H1 (cell line): ENCODE results near the gene SLC7A11. TPM values are rescaled to one million over a fixed set of nuclear protein-coding genes. Genes with fewer than 3 reads are reported as not detected.

Source experiments
- CTCF ChIA-PET: fragments of 300-600 bp; sonication (Branson Sonifier 250); formaldehyde crosslinking; loops from one replicate; lab custom pipeline; 2021; ENCODE audit not compliant: partially characterized antibody; lab: Charles Lee
- POLR2A ChIA-PET: fragments of 300-600 bp; sonication (Branson Sonifier 250); formaldehyde crosslinking; loops from one replicate; lab custom pipeline; 2021; ENCODE audit warnings: inconsistent platforms; ENCODE audit not compliant: partially characterized antibody; lab: Charles Lee
- DNase-seq, 2 experiments: peaks; one replicate each; pipeline versions ENCODE4 v3.0.0 to v3.0.0-alpha.2; 2010 to 2022; ENCODE audit warnings: low spot score in 2 of 2, low read depth in 1 of 2, mixed read lengths in 1 of 2
- FAIRE-seq: peaks from 2 replicates; lab custom pipeline; 2011; peaks lifted over from hg19 to GRCh38; lab: Jason Lieb, UNC
- H2AFZ ChIP-seq: 2 replicates; pipeline ENCODE4 v1.8.1; 2012; ENCODE audit warnings: low read length, inconsistent platforms
- H2AK5ac ChIP-seq: 2 replicates; pipeline ENCODE4 v1.6.1; 2013; ENCODE audit warnings: low read depth, low read length
- H2BK120ac ChIP-seq: replicated peaks from 2 replicates; pipeline ENCODE3; 2013; ENCODE audit warnings: low read depth, low read length, inconsistent platforms
- H2BK12ac ChIP-seq: 2 replicates; pipeline ENCODE4 v1.6.1; 2013; ENCODE audit warnings: low read depth, low read length
- H2BK15ac ChIP-seq: 2 replicates; pipeline ENCODE4 v1.6.1; 2013; ENCODE audit warnings: low read length
- H2BK20ac ChIP-seq: 2 replicates; pipeline ENCODE4 v1.6.1; 2013; ENCODE audit warnings: low read length
- H2BK5ac ChIP-seq: 2 replicates; pipeline ENCODE4 v1.6.1; 2013; ENCODE audit warnings: low read depth, low read length
- H3K14ac ChIP-seq: 2 replicates; pipeline ENCODE4 v1.6.1; 2013; ENCODE audit warnings: inconsistent platforms; ENCODE audit not compliant: insufficient read length
- H3K18ac ChIP-seq: 2 replicates; pipeline ENCODE4 v1.6.1; 2013; ENCODE audit warnings: low read length; ENCODE audit errors: extremely low read depth
- H3K23ac ChIP-seq: 2 replicates; pipeline ENCODE4 v1.6.1; 2013; ENCODE audit warnings: inconsistent platforms; ENCODE audit not compliant: insufficient read length
- H3K23me2 ChIP-seq: 2 replicates; pipeline ENCODE4 v1.6.1; 2013; ENCODE audit warnings: low read depth, low read length
- H3K27ac ChIP-seq: 2 replicates; pipeline ENCODE4 v1.6.1; 2011; ENCODE audit warnings: low read depth, low read length, inconsistent platforms
- H3K27me3 ChIP-seq, 4 experiments: replicated peaks in 1 of 4; 1 replicate in 1 of 4; 2 replicates in 3 of 4; pipeline versions ENCODE4 v1.6.1 to v1.8.1; 2011 to 2013; ENCODE audit warnings: low read length in 3 of 4, mild to moderate bottlenecking in 3 of 4, inconsistent platforms in 2 of 4, mixed read lengths in 2 of 4, moderate library complexity in 1 of 4; ENCODE audit not compliant: control insufficient read depth in 3 of 4, insufficient read depth in 3 of 4; ENCODE audit errors: extremely low read depth in 1 of 4
- H3K36me3 ChIP-seq, 4 experiments: 2 replicates each; pipeline versions ENCODE4 v1.6.1 to v1.8.1; 2011 to 2013; ENCODE audit warnings: mild to moderate bottlenecking in 4 of 4, low read length in 3 of 4, moderate library complexity in 2 of 4, control low read depth in 1 of 4, inconsistent platforms in 1 of 4; ENCODE audit not compliant: insufficient read depth in 4 of 4, control insufficient read depth in 2 of 4
- H3K4ac ChIP-seq: replicated peaks from 2 replicates; pipeline ENCODE3; 2013; ENCODE audit warnings: low read length, low read depth, mixed read lengths, inconsistent platforms; ENCODE audit not compliant: insufficient read length
- H3K4me1 ChIP-seq, 4 experiments: replicated peaks in 1 of 4; 1 replicate in 1 of 4; 2 replicates in 3 of 4; pipeline versions ENCODE4 v1.6.1 to v1.8.1; 2011 to 2013; ENCODE audit warnings: low read length in 3 of 4, inconsistent platforms in 2 of 4, mixed read lengths in 1 of 4; ENCODE audit not compliant: insufficient read depth in 4 of 4, control insufficient read depth in 3 of 4
- H3K4me2 ChIP-seq, 2 experiments: 2 replicates each; pipeline versions ENCODE4 v1.6.1 to v1.8.1; 2011 to 2013; ENCODE audit warnings: low read depth in 2 of 2, low read length in 2 of 2, control low read depth in 1 of 2, inconsistent platforms in 1 of 2, mild to moderate bottlenecking in 1 of 2; ENCODE audit not compliant: insufficient read depth in 1 of 2
- H3K4me3 ChIP-seq, 4 experiments: fragments of 200-600, 300-600 bp in 1 of 4; sonication (generic), shearing (Covaris generic), sonication (Bioruptor Twin) in 1 of 4; 2 replicates each; pipeline versions ENCODE4 v1.5.1 to v1.8.1; 2011 to 2016; ENCODE audit warnings: low read length in 4 of 4, low read depth in 3 of 4, control low read depth in 2 of 4, inconsistent platforms in 2 of 4, mild to moderate bottlenecking in 2 of 4, mixed read lengths in 1 of 4, moderate library complexity in 1 of 4; ENCODE audit not compliant: insufficient read depth in 2 of 4; ENCODE audit errors: extremely low read depth in 1 of 4
- H3K56ac ChIP-seq: replicated peaks from 2 replicates; pipeline ENCODE3; 2013; ENCODE audit warnings: low read depth, mild to moderate bottlenecking, mixed read lengths, low read length, inconsistent platforms; ENCODE audit not compliant: insufficient read length
- H3K79me1 ChIP-seq: 2 replicates; pipeline ENCODE4 v1.6.1; 2013; ENCODE audit warnings: low read depth, low read length, control low read depth
- H3K79me2 ChIP-seq, 2 experiments: 2 replicates each; pipeline versions ENCODE4 v1.6.1 to v1.8.1; 2012 to 2013; ENCODE audit warnings: low read length in 2 of 2, mild to moderate bottlenecking in 2 of 2, inconsistent platforms in 1 of 2; ENCODE audit not compliant: insufficient read depth in 2 of 2, control insufficient read depth in 1 of 2
- H3K9ac ChIP-seq, 4 experiments: replicated peaks in 1 of 4; 1 replicate in 1 of 4; 2 replicates in 3 of 4; pipeline versions ENCODE4 v1.6.1 to v1.8.1; 2011 to 2013; ENCODE audit warnings: low read depth in 3 of 4, low read length in 3 of 4, control low read depth in 2 of 4, mild to moderate bottlenecking in 2 of 4, moderate library complexity in 2 of 4, inconsistent platforms in 1 of 4; ENCODE audit errors: extremely low read depth in 1 of 4
- H3K9me3 ChIP-seq, 2 experiments: 2 replicates each; pipeline versions ENCODE4 v1.6.1 to v1.8.1; 2012 to 2013; ENCODE audit warnings: mild to moderate bottlenecking in 2 of 2, moderate library complexity in 2 of 2, control low read depth in 1 of 2, inconsistent platforms in 1 of 2, low read depth in 1 of 2, low read length in 1 of 2, mixed read lengths in 1 of 2; ENCODE audit not compliant: insufficient read depth in 2 of 2
- H4K20me1 ChIP-seq, 2 experiments: replicated peaks in 1 of 2; 2 replicates each; pipeline versions ENCODE3 to v1.8.1; 2011 to 2013; ENCODE audit warnings: inconsistent platforms in 2 of 2, low read length in 2 of 2, mild to moderate bottlenecking in 1 of 2; ENCODE audit not compliant: insufficient read depth in 2 of 2, control insufficient read depth in 1 of 2
- H4K5ac ChIP-seq: 2 replicates; pipeline ENCODE4 v1.6.1; 2013; ENCODE audit warnings: low read length, low read depth, mixed read lengths, inconsistent platforms; ENCODE audit not compliant: insufficient read length
- H4K8ac ChIP-seq: 2 replicates; pipeline ENCODE4 v1.8.0; 2013; ENCODE audit warnings: mild to moderate bottlenecking, moderate library complexity, low read length, inconsistent platforms; ENCODE audit not compliant: insufficient read depth; ENCODE audit errors: extremely low read depth
- H4K91ac ChIP-seq: replicated peaks from 2 replicates; pipeline ENCODE3; 2013; ENCODE audit warnings: low read length, mixed read lengths, inconsistent platforms; ENCODE audit not compliant: insufficient read length
- CTBP2 ChIP-seq: IDR thresholded peaks from 2 replicates; pipeline ENCODE4 v1.7.0; 2011; ENCODE audit warnings: borderline replicate concordance, mild to moderate bottlenecking, moderate library complexity, mixed read lengths, low read length; ENCODE audit not compliant: insufficient read depth, insufficient read length
- HDAC6 ChIP-seq: IDR thresholded peaks from one replicate; pipeline ENCODE4 v1.7.1; 2012; ENCODE audit warnings: low read depth, mild to moderate bottlenecking, inconsistent platforms, low read length, moderate library complexity
- SIX5 ChIP-seq: IDR thresholded peaks from 2 replicates; pipeline ENCODE4 v1.6.1; 2011; ENCODE audit warnings: mild to moderate bottlenecking, low read depth, low read length
- TBP ChIP-seq: IDR thresholded peaks from 2 replicates; pipeline ENCODE4 v1.6.1; 2011; ENCODE audit warnings: low read depth, low read length, improper control_type of control experiment
- WGBS, 2 experiments: shearing (Covaris generic) in 1 of 2; methylation state at CpG; one replicate each; pipeline versions ENCODE4 v1.1.6 to v1.1.7; 2013 to 2015; ENCODE audit warnings: low lambda C conversion rate in 2 of 2, mixed read lengths in 2 of 2, inconsistent platforms in 1 of 2, low coverage in 1 of 2, missing lambda C conversion rate in 1 of 2; ENCODE audit not compliant: insufficient replicate concordance in 2 of 2, insufficient coverage in 1 of 2, insufficient read length in 1 of 2; ENCODE audit errors: extremely low coverage in 1 of 2, missing lambda C conversion rate in 1 of 2; 5-methylcytosine and 5-hydroxymethylcytosine counted together
- polyA plus RNA-seq, 7 experiments: library from polyadenylated mRNA; depleted of rRNA in 3 of 7; stranded (reverse) in 5 of 7; unstranded in 2 of 7; fragments of >200 nt in 5 of 7; fragments of 200-250 nt in 2 of 7; gene quantifications; 1 replicate in 5 of 7; 2 replicates in 1 of 7; 4 replicates in 1 of 7; pipeline versions ENCODE4 v1.2.1 to v1.2.3, GENCODE V29; 2011 to 2013; ENCODE audit warnings: missing spikeins in 2 of 7, mixed read lengths in 2 of 7
- total RNA-seq: library from RNA; stranded (reverse); fragmentation: NEBNext Ultra II Directional; extraction: Animal tissue kit (Norgen Biotek cat#: 25700); gene quantifications from 2 replicates; pipeline ENCODE4 v1.2.1, GENCODE V29; 2021
- TF ChIP-seq, protein P1 (sequence below): IDR thresholded peaks from 2 replicates; pipeline ENCODE4 v1.6.1; 2012; ENCODE audit warnings: inconsistent platforms

SLC7A11 gene
- total and polyA plus RNA-seq, 2 of the 8 experiments (the other 6 are each of a cell fraction or from before 2014, with no cell fraction given), result 6.6 to 17.0 TPM

GRCh38 chr4:138158746-138159297 is 83.3 kb downstream of the SLC7A11 start:
- Histone ChIP-seq H3K18ac (no peak overlapping the region), H2AFZ (no peak overlapping the region), H3K56ac (no peak overlapping the region), H2BK5ac (no peak overlapping the region), H3K27ac (no peak overlapping the region), H3K9me3 (no peaks in the 10 kb centered on the region), H2AK5ac (no peak overlapping the region), H3K4me1 (0 out of 7 replicates have a peak, but pooled peaks cover 0 to 4% (median under 1%) of the 10 kb centered on the region in 4 experiments), H3K79me2 (no peaks in the 10 kb centered on the region), H2BK20ac (no peak overlapping the region), H2BK120ac (no peak overlapping the region), H4K20me1 (no peaks in the 10 kb centered on the region), H3K14ac (no peak overlapping the region), H3K23ac (no peak overlapping the region), H3K27me3 (no peaks in the 10 kb centered on the region), H2BK15ac (no peak overlapping the region), H3K4me3 (no peak overlapping the region), H3K9ac (no peak overlapping the region), H2BK12ac (no peak overlapping the region), H3K79me1 (no peaks in the 10 kb centered on the region), H4K5ac (no peak overlapping the region), H3K23me2 (no peaks in the 10 kb centered on the region), H3K4me2 (no peak overlapping the region), H4K8ac (no peak overlapping the region), H3K36me3 (no peaks in the 10 kb centered on the region), H3K4ac (no peak overlapping the region), H4K91ac (no peak overlapping the region)
- POLR2A ChIA-PET, result no interaction called here
- DNase-seq (no peak), FAIRE-seq (no peak)
- WGBS, 2 experiments, result 94% methylated on average over 2 of the region's 2 CpGs; no CpG with 5 or more reads in 1 of the 2 experiments
- CTCF ChIA-PET, result interaction anchor here (1.1 to 1.7 kb wide), 5 partner anchors 8 to 69 kb away, joined by 3 to 4 read pairs (median 3); no protein-coding TSS in a partner anchor
- TF ChIP-seq CTBP2, result no peak
- TF ChIP-seq SIX5, result no peak
- TF ChIP-seq, protein P1, sequence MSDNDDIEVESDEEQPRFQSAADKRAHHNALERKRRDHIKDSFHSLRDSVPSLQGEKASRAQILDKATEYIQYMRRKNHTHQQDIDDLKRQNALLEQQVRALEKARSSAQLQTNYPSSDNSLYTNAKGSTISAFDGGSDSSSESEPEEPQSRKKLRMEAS, result no peak
- no peak for TF ChIP-seq TBP
- no peak for TF ChIP-seq HDAC6
